Ishikawa (cell line): ENCODE data around the gene FOXJ2.

ENCODE experiments used
- CEBPB ChIP-seq: IDR thresholded peaks from 2 replicates; pipeline ENCODE4 v1.6.1; 2012
- CREB1 ChIP-seq: IDR thresholded peaks from 2 replicates; pipeline ENCODE4 v1.6.1; 2012; ENCODE audit warnings: low read depth
- EGR1 ChIP-seq: IDR thresholded peaks from 2 replicates; pipeline ENCODE4 v1.6.1; 2012
- EP300 ChIP-seq: IDR thresholded peaks from 2 replicates; pipeline ENCODE4 v1.6.1; 2012; ENCODE audit warnings: borderline replicate concordance
- FOXM1 ChIP-seq: IDR thresholded peaks from 2 replicates; pipeline ENCODE4 v1.6.1; 2012; ENCODE audit warnings: low read depth, borderline replicate concordance
- NFIC ChIP-seq: IDR thresholded peaks from 2 replicates; pipeline ENCODE4 v1.6.1; 2012
- RAD21 ChIP-seq: IDR thresholded peaks from 2 replicates; pipeline ENCODE4 v1.6.1; 2012; ENCODE audit warnings: low read depth
- TAF1 ChIP-seq: IDR thresholded peaks from 2 replicates; pipeline ENCODE4 v1.6.1; 2012; ENCODE audit warnings: low read depth, mild to moderate bottlenecking
- TCF12 ChIP-seq: IDR thresholded peaks from 2 replicates; pipeline ENCODE4 v1.6.1; 2012; ENCODE audit warnings: low read depth
- TEAD4 ChIP-seq: IDR thresholded peaks from 2 replicates; pipeline ENCODE4 v1.6.1; 2012
- YY1 ChIP-seq: IDR thresholded peaks from 2 replicates; pipeline ENCODE4 v1.6.1; 2012; ENCODE audit warnings: low read depth
- ZBTB7A ChIP-seq: IDR thresholded peaks from 2 replicates; pipeline ENCODE4 v1.6.1; 2012; ENCODE audit warnings: low read depth
- TF ChIP-seq, protein P1 (sequence below): IDR thresholded peaks from 2 replicates; pipeline ENCODE4 v1.6.1; 2012
- TF ChIP-seq, protein P2 (sequence below): IDR thresholded peaks from 2 replicates; pipeline ENCODE4 v1.6.1; 2012
- TF ChIP-seq, protein P3 (sequence below): IDR thresholded peaks from 2 replicates; pipeline ENCODE4 v1.6.1; 2012; ENCODE audit warnings: low read depth, mild to moderate bottlenecking

FOXJ2 gene

DNA sequence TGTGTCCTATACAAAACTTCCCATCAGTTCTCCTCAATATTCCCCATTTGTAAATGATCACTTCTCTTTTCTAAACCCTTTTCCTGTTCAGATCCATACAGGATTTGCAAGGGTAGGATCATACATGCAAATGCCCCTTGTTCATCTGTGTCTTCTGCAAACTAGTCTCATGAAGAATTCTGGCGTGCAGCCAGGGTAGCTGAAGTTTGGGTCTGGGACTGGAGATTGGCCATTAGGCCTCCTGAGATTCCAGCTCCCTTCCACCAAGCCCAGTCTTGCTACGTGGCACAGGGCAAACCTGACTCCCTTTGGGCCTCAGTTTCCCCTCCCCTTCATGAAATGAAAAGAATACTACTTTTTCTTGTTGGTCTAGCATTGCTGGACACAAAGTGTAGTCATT is 22.3 kb downstream of the FOXJ2 start:
- TF ChIP-seq, protein P1, sequence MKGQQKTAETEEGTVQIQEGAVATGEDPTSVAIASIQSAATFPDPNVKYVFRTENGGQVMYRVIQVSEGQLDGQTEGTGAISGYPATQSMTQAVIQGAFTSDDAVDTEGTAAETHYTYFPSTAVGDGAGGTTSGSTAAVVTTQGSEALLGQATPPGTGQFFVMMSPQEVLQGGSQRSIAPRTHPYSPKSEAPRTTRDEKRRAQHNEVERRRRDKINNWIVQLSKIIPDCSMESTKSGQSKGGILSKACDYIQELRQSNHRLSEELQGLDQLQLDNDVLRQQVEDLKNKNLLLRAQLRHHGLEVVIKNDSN = no peak
- TF ChIP-seq, protein P2, sequence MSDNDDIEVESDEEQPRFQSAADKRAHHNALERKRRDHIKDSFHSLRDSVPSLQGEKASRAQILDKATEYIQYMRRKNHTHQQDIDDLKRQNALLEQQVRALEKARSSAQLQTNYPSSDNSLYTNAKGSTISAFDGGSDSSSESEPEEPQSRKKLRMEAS = no peak
- TF ChIP-seq ZBTB7A (no peak), EGR1 (no peak), CREB1 (no peak), YY1 (no peak), NFIC (no peak), CEBPB (no peak), RAD21 (no peak), FOXM1 (no peak), TCF12 (no peak), TAF1 (no peak)
- TF ChIP-seq, protein P3, sequence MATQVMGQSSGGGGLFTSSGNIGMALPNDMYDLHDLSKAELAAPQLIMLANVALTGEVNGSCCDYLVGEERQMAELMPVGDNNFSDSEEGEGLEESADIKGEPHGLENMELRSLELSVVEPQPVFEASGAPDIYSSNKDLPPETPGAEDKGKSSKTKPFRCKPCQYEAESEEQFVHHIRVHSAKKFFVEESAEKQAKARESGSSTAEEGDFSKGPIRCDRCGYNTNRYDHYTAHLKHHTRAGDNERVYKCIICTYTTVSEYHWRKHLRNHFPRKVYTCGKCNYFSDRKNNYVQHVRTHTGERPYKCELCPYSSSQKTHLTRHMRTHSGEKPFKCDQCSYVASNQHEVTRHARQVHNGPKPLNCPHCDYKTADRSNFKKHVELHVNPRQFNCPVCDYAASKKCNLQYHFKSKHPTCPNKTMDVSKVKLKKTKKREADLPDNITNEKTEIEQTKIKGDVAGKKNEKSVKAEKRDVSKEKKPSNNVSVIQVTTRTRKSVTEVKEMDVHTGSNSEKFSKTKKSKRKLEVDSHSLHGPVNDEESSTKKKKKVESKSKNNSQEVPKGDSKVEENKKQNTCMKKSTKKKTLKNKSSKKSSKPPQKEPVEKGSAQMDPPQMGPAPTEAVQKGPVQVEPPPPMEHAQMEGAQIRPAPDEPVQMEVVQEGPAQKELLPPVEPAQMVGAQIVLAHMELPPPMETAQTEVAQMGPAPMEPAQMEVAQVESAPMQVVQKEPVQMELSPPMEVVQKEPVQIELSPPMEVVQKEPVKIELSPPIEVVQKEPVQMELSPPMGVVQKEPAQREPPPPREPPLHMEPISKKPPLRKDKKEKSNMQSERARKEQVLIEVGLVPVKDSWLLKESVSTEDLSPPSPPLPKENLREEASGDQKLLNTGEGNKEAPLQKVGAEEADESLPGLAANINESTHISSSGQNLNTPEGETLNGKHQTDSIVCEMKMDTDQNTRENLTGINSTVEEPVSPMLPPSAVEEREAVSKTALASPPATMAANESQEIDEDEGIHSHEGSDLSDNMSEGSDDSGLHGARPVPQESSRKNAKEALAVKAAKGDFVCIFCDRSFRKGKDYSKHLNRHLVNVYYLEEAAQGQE = no peak

DNA sequence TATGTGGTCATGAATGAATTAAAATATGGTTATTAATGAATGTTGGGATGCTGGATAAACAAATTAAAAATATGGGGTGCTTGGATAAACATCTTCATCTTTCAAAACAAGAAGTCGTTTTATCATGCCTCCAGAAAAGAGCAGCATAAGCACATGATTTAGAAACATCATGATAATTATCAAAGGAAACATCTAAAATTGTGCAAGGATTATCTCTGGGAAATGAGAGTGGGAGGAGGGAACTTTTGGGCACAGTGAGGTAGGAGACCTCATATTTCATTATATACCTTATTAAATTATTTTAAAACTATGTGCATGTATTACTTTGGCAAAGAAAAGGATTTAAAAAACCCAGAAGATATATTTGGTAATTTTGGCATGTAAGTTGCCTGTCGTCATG is 24.8 kb downstream of the FOXJ2 start:
- TF ChIP-seq, protein P3 = no peak
- TF ChIP-seq FOXM1 = no peak
- TF ChIP-seq, protein P2 = no peak
- no peak for TF ChIP-seq CEBPB
- no peak for TF ChIP-seq ZBTB7A
- no peak for TF ChIP-seq YY1
- TF ChIP-seq, protein P1 = no peak
- TF ChIP-seq RAD21 = no peak
- TF ChIP-seq EP300 = no peak
- TF ChIP-seq NFIC = no peak
- TF ChIP-seq TCF12 = no peak

DNA sequence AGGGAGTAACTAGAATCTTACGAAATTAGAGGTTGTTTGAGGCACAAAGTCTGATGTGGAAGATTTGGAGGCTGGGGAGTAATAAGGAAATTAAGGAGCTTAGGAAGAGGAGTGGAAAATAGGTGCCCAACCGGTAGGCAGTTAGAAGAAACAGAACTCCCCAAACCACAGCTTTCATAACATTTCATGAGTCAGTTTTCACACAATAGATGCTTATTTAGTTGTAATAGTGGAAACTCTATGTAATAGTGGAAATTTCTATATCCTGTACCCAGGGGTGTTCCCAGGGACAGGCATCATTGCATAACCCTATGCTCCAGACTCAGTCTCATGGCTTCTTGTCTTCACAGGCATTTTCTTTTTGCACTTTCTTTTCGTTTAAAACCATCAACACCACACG is 25.3 kb downstream of the FOXJ2 start:
- no peak for TF ChIP-seq EGR1
- no peak for TF ChIP-seq EP300
- TF ChIP-seq TCF12 = no peak
- TF ChIP-seq, protein P1 = no peak
- TF ChIP-seq, protein P3 = no peak
- no peak for TF ChIP-seq CREB1
- no peak for TF ChIP-seq FOXM1
- TF ChIP-seq NFIC = no peak
- no peak for TF ChIP-seq TEAD4
- no peak for TF ChIP-seq ZBTB7A
- TF ChIP-seq, protein P2 = no peak

DNA sequence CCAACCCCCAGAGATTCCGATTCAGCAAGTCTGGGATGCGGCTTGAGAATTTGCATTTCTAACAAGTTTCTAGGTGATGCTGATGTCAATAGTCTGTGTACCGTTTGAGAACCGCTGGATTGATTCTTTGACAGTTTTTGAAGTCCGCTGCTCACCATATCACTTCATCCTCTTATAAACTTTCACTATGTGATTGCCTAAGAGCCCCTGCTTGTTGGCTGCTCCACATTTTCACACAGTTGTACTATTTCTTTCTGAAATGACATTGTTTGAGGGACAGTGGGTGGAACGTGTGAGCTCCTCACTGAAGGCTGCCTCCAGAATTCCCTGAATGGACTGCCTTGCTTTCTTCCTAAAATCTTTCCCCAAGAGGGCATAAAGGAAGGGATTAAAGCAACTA is 26.0 kb downstream of the FOXJ2 start:
- TF ChIP-seq, protein P2 = no peak
